ENCODE data around the gene PDIA6.

The PDIA6 gene, protein sequence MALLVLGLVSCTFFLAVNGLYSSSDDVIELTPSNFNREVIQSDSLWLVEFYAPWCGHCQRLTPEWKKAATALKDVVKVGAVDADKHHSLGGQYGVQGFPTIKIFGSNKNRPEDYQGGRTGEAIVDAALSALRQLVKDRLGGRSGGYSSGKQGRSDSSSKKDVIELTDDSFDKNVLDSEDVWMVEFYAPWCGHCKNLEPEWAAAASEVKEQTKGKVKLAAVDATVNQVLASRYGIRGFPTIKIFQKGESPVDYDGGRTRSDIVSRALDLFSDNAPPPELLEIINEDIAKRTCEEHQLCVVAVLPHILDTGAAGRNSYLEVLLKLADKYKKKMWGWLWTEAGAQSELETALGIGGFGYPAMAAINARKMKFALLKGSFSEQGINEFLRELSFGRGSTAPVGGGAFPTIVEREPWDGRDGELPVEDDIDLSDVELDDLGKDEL

DNA sequence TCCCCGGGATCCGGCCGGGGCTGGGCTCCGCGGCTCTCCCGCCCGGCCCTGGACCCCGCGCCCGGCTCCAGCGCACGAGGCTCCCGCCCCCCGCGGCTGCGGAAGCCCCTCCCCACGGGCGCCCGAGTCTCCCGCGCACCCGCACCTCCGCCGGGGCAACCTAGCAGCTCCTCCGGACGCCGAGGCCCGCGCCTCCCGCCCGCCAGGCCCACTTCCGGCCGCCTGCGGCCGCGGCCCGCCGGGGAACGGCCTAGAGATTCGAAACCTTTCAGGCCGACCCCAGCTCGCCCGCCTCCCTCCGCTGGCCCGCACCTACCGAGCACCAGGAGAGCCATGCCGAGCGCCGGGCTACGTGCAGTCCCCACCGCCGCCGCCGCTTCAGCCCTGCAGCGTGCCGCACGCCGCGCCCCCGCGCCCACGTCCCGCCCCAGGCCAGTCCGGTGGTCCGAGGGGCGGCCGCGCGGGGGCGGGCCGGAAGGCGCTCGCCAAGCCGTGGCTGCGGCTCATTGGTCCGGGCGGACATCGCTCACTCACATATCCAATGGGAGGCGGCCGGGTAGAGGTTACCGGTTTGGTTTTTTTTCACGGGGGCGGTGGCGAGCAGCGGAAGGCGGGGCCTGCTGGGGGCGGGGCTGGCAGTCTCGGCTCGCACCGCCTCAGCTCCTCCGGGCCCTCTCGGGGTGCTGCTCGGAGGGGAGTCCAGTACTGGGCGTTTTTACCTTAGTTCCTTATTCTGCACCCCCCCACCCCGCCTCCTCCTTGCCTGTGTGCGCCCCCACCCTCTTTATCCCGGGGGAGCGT, at the start of gene PDIA6:
Gene PDIA6, minus strand, starts transcription at position 424 of the 801 bp plus-strand sequence. Its CDS starts 89 bp downstream, at position 335.
- peak; percentile 67 for DNase-seq (ENCODE audit: low read depth)

GRCh38 chr2:10862330-10862729, 49.7 kb upstream of the PDIA6 start:
- no peak for DNase-seq (ENCODE audit: low read depth)

GRCh38 chr2:10861765-10862164, 49.2 kb upstream of the PDIA6 start:
- DNase-seq (ENCODE audit: low read depth) = no peak

DNA sequence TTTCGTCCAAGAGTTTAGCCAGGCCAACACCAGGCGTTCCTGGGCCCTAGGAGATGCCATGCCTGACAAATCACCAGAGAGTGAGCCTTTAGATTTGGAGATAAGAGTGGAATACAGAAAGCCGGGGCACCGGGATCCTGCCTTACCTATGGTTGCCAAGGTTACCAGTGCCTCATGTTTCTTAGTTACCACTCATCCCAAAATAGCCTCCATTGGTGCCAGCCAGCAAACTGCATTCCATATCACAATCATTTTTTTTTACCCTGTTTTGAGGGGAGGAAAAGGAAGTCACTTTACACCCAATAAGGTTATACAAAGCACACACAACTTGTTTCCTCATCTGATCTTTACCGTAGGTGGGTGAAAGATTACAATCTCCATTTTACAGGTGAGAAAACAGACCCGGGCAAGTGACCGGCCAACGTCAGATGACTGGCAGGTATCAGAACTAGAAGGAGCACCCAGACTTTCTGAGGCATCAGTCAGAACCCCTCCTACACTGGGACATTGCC, 48.3 kb upstream of the PDIA6 start:
- DNase-seq (ENCODE audit: low read depth) = no peak

- DNase-seq (ENCODE audit: low read depth) = no peak
Measured at GRCh38 chr2:10860081-10860813, 47.7 kb upstream of the PDIA6 start.

- DNase-seq (ENCODE audit: low read depth) = no peak
Measured at GRCh38 chr2:10859278-10859677, 46.7 kb upstream of the PDIA6 start.

DNA sequence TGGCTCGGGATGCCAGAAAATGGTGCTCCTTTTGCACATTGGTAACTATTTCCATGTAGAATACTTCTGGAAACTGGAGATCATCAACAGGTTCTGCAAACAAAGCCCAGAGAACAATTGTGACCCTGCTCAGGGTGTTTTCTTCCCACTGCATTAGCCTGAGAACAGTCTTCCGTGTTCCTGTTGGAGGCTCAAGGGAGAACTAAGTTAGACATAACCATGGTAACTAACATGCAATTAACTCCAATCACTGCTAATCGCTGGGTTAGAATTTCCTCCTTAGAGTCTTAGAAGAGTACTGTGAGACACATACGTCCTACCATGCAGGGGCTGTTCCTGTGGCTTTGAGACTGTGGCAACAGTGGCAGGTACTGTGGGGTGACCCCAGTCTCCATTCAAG, 36.0 kb upstream of the PDIA6 start:
- DNase-seq (ENCODE audit: low read depth) = no peak

DNA sequence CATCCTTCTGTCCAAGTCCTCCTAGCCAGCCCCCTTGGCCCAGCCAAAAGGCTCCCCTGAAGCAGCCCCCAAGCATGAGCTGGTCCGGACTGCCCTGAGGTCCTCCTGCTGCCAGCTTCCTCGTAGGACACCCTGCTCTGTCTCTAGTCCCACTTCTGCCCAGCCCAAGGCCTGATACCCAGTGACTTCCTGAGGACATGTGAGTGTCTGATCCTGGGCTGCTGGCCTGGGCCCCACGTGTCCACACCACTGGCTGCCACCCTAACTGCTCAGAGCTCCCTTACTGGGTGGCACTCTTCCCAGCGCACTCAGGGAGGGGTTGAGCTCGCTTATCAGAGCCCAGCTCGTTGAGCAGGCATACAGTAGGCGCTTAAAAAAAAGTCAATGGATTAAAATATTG, 34.4 kb upstream of the PDIA6 start:
- no peak for DNase-seq (ENCODE audit: low read depth)

GRCh38 chr2:10846110-10846861, 33.7 kb upstream of the PDIA6 start:
- no peak for DNase-seq (ENCODE audit: low read depth)

DNA sequence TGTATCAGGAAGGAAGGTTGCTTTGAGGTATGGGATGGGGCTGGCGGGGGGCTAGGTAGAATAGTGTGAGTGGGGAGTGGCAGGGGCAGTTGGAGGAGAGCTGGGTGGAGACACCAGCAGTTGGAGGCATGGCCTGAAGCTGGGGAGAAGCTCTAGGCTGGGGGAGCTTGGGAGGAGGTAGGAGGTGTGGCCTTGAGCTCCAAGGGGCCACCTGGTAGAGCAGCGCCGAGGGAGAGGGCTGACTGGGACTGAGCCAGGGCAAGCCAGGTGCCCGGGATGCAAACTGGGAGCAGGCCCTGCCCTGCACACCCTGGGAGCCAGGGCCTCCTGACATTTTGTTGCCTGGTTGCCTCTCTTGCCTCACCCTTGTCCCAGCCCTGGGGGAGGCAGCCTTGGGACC, 33.1 kb upstream of the PDIA6 start:
- DNase-seq (ENCODE audit: low read depth) = no peak

DNA sequence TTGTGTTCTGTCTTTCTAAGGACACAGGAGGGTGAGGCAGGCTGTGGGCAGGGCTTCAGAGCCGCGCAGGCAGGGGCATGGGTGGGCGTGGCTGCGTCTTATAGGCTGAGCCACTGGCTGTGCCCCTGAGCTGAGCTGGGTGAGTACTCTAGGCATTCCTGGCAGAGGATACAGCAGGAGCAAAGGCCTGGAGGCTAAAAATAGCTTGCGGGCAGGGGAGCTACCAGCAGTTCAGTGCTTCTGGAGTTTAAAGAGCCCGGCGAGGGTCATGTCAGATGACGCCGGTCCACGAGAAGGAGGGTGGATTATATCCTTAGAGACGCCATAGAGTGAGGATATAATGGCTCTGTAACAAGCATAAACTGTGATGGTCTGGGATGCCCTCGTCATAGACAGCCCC, 31.5 kb upstream of the PDIA6 start:
- DNase-seq (ENCODE audit: low read depth) = no peak

- no peak for DNase-seq (ENCODE audit: low read depth)
Measured at GRCh38 chr2:10842506-10842905, 29.9 kb upstream of the PDIA6 start.

DNA sequence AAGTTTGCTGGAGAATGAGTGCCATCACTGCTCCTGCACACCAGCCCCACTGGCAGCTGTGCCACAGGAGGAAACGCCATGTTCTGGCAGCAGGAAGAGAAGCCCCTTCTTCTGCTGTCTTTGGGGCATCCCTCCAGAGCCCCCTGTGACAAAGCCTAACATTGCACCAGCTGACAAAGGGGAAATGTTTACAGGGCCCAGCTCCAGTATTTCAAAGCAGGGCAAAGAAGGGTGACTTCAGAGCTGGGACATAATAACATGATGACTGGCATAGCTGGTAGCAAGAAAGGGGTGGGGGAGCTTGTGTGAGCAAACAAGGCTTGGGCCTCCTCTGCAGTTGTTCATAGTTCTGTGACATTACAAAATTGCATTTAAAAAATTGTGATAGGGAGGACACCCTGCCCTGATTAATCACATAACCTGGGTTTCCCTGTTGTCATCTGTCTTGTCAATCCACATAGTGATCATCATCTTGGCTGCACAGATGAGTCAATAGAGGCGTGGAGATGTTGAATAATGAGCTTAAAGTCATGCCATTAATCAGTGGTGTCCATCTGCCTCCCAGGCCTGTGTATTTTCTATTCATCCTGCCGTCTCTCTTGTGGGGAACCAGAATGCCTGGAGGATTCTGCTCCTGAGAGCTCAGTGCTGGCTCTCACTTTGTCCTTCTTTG, 29.1 kb upstream of the PDIA6 start:
- no peak for DNase-seq (ENCODE audit: low read depth)

GRCh38 chr2:10839813-10840212, 27.2 kb upstream of the PDIA6 start:
- DNase-seq (ENCODE audit: low read depth) = no peak

DNA sequence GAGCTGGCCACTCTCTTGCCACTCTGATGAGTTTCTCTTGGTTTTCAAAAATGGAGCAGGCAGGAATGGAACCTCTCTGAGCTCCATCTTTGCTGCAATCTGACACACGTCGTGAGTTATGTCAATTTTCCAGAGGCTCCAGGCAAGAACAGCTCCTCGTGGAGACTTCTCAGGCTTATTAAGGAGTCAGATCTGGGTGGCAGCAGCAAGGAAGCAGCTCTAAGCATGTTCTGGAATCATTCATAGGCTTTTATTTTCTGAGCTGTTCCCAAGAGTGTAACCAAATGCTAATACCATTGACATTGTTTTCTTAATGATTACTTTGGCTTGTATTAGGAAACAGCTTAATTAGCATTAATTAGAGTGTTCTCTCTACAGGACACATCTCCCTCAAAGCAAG, 26.1 kb upstream of the PDIA6 start:
- DNase-seq (ENCODE audit: low read depth) = no peak

DNA sequence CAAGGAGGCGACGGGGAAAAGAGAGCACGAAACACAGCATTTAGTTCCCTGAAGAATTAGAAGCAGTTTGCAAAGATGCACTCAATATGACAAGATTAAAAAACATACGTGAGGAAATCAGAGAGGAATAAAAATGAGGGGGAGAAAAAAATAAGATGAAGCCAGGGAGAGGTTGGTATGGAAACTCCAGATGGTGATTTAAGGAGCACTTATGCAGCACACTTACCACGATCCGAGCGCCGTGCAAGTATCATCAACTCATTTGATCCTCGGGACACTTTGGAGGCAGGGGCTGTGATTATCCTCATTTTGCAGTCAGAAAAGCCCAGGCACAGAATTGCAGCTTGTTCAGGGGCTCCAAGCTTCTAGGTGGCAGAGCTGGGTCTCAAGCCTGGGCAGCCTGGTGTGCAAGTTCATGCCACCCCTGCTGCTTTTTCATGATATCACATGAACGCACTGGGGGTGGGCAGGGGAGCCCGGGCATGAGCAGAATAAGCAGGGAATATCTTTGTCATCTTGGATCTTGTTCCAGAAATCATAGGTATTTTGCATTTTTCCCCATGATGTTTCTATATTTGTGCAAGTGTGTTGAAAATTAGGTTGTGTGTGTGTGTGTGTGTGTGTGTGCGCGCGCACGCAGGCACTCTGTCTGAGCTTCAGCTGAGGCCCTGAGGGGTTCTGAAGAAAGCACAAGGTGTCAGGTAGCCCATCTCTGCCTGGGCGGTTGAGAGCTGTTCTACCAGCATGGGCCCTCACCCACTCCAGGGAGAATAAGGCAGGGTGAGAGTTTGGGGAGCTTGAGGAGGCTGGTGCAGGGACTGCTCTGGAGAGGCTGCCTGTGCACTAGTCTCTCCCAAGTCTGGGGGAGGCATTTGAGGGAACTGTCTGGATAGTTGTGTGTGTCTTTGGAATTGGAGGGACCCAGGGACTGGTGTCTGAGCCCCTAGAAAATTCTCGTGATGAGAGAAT, 25.0 kb upstream of the PDIA6 start:
- no peak for DNase-seq (ENCODE audit: low read depth)

DNA sequence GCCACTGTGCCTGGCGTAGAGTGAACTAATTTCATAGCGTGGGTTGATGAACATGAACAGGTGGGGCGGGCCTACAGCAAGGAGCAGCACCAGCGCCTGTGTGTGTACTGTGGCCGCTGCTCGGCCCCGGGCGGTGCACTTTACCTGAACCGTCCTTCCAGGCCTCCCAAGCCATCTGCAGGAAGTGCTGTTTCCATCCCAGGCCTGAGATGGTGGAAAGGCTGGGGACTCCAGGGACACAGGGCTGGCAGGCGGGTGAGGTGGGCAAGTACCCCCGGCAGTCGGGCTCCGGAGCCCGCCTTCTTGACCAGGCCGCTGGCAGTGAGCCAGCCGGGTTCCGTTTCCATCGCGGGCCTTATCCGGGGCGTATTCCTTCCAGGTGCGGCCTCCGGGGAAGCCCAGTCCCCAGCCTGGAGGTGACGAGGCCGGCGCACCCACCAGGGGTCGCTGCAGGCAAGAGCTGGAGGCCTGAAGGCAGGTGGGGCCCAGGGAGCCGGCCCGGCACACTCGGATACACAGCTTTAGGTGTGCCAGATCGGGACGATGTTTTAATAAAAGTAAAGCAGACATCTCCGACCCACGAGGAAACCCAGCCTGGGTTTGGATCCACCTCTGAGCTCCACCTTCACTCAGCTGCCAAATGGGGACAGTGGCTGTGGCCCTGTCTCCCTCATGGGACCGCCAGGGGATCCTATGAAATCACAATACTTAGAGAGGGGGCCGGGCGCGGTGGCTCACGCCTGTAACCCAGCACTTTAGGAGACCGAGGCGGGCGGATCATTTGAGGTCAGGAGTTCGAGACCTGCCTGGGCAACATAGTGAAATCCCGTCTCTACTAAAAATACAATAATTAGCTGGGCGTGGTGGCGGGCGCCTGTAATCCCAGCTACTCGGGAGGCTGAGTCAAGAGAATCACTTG, 22.7 kb upstream of the PDIA6 start:
- DNase-seq (ENCODE audit: low read depth) = no peak

DNA sequence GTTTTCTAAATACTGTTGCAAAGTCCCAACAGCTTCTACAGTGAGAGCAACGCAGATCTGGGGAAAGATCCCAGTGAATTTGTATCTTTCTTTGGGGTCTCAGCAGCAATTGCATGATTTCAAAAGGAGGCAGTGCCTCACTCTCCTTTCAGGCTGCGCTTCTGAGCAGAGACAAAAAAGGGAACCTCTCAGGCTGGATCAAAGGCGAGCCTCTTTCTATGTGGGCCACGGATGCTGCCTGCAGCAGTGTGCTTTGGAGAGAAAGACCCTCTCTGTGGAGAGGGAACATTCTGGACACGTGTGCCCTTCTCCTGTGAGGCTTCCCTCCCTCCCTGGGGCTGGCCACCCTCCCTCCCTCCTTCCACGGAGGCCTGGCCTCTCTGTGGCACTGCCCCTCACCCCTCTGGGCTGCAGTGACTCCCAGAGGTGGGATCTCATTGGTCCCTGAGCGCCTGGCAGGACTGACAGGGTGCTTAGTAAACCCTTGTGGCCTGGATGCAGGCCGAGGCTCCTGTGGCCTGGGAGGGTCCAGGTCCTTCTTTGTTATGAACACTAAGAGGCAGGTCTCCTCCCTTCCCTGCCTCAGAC, 21.6 kb upstream of the PDIA6 start:
- DNase-seq (ENCODE audit: low read depth) = no peak

Measured in non-pigmented ciliary epithelial cell (primary cell).